ENCODE results near the gene LRRFIP1. TPM values are rescaled to one million over a fixed set of nuclear protein-coding genes. Genes with fewer than 3 reads are reported as not detected.

LRRFIP1 gene
- total and polyA plus RNA-seq, 2 of the 13 experiments (the other 11 are each of a cell fraction or from before 2014, with no cell fraction given): 15.9 to 40.5 TPM

- Histone ChIP-seq H3K27me3 (ENCODE audit: control insufficient read depth in 1 of 2, insufficient read depth in 2 of 2, low read length in 2 of 2) (no peaks in the 10 kb centered on the region), H3K79me2 (ENCODE audit: insufficient read depth, low read length) (no peaks in the 10 kb centered on the region), H3K9ac (ENCODE audit: insufficient read depth, low read depth, low read length) (no peak overlapping the region), H2AFZ (ENCODE audit: low read length) (no peak overlapping the region), H3K27ac (ENCODE audit: extremely low read length, insufficient read depth, low read length) (no peak overlapping the region), H3K36me3 (replicated peaks in 1 of 2; ENCODE audit: control insufficient read depth in 1 of 2, insufficient read depth in 2 of 2, low read length in 2 of 2) (no peaks in the 10 kb centered on the region), H4K20me1 (ENCODE audit: insufficient read depth, low read length) (no peaks in the 10 kb centered on the region), H3K4me3 (replicated peaks in 1 of 3; ENCODE audit: insufficient read depth in 1 of 3, low read depth in 2 of 3, low read length in 3 of 3) (no peak overlapping the region), H3K4me2 (ENCODE audit: low read depth, low read length) (no peak overlapping the region), H3K4me1 (ENCODE audit: insufficient read depth, low read length) (peaks cover 66% of the 10 kb centered on the region), H3K9me3 (ENCODE audit: low read length) (no peaks in the 10 kb centered on the region)
- intact Hi-C loops (cut with micrococcal nuclease; ENCODE audit: unreplicated experiment) (loop anchor here (2.0 kb wide), 1 partner anchor 67 kb away; no protein-coding TSS in a partner anchor), in situ Hi-C loops (cut with HindIII; ENCODE audit: extremely low pct_ligation_motif_present, low pct_unique_long_range_greater_than_20kb) (loop anchor here (5.0 kb wide), 2 partner anchors 71 to 89 kb away; no protein-coding TSS in a partner anchor)
- DNase-seq (ENCODE audit: low spot score) (no peak), FAIRE-seq (no peak), ATAC-seq (no peak)
- ChIA-PET CTCF (ENCODE audit: low intra/inter-chr PET ratio, low total read pairs) (interaction anchor here (4.0 to 5.5 kb wide), 2 partner anchors 14 to 73 kb away, joined by 21 to 107 read pairs; no protein-coding TSS in a partner anchor), POLR2A (no interaction called here)
- TF ChIP-seq MNT (IDR thresholded peaks at IDR 0.05) (peak; percentile 76), FOXO1 (CRISPR knock-in tag; IDR thresholded peaks at IDR 0.05) (no peak)
- 74% methylated on average over 7 of the region's 7 CpGs for WGBS (ENCODE audit: low lambda C conversion rate)
- no TSS peak for BruUV-seq (replicated peaks)
Measured at GRCh38 chr2:237671466-237672138, 44.2 kb downstream of the LRRFIP1 start.

- Histone ChIP-seq H3K36me3 (replicated peaks in 1 of 2; ENCODE audit: control insufficient read depth in 1 of 2, insufficient read depth in 2 of 2, low read length in 2 of 2) (no peaks in the 10 kb centered on the region), H3K27ac (ENCODE audit: extremely low read length, insufficient read depth, low read length) (no peak overlapping the region), H3K9ac (ENCODE audit: insufficient read depth, low read depth, low read length) (no peak overlapping the region), H3K9me3 (ENCODE audit: low read length) (no peaks in the 10 kb centered on the region), H3K4me3 (replicated peaks in 1 of 3; ENCODE audit: insufficient read depth in 1 of 3, low read depth in 2 of 3, low read length in 3 of 3) (no peak overlapping the region), H4K20me1 (ENCODE audit: insufficient read depth, low read length) (no peaks in the 10 kb centered on the region), H3K4me1 (ENCODE audit: insufficient read depth, low read length) (peaks cover 74% of the 10 kb centered on the region), H2AFZ (ENCODE audit: low read length) (no peak overlapping the region), H3K27me3 (ENCODE audit: control insufficient read depth in 1 of 2, insufficient read depth in 2 of 2, low read length in 2 of 2) (no peaks in the 10 kb centered on the region), H3K4me2 (ENCODE audit: low read depth, low read length) (no peak overlapping the region), H3K79me2 (ENCODE audit: insufficient read depth, low read length) (no peaks in the 10 kb centered on the region)
- 67% methylated on average over 8 of the region's 8 CpGs for WGBS (ENCODE audit: low lambda C conversion rate)
- intact Hi-C loops (cut with micrococcal nuclease; ENCODE audit: unreplicated experiment): loop anchor here (1.0 to 2.0 kb wide), 2 partner anchors 68 to 73 kb away; no protein-coding TSS in a partner anchor
- POLR2A ChIA-PET: interaction anchor here (0.9 kb wide), 1 partner anchor 13 kb away, joined by 3 read pairs; no protein-coding TSS in a partner anchor
- in situ Hi-C loops (cut with HindIII; ENCODE audit: extremely low pct_ligation_motif_present, low pct_unique_long_range_greater_than_20kb): loop anchor here (5.0 kb wide), 2 partner anchors 70 to 90 kb away; no protein-coding TSS in a partner anchor
- BruUV-seq (replicated peaks): no TSS peak
- DNase-seq (ENCODE audit: low spot score) (no peak), FAIRE-seq (no peak), ATAC-seq (no peak)
- CTCF ChIA-PET (ENCODE audit: low intra/inter-chr PET ratio, low total read pairs): interaction anchor here (1.0 to 5.5 kb wide), 4 partner anchors 13 to 102 kb away, joined by 4 to 107 read pairs (median 14); no protein-coding TSS in a partner anchor
- TF ChIP-seq HNF1B (CRISPR knock-in tag; IDR thresholded peaks at IDR 0.05) (no peak), CEBPG (CRISPR knock-in tag; IDR thresholded peaks at IDR 0.05) (no peak), THRA (CRISPR knock-in tag; IDR thresholded peaks at IDR 0.05; ENCODE audit: borderline replicate concordance) (no peak), USF2 (IDR thresholded peaks at IDR 0.05; ENCODE audit: low read depth, low read length) (no peak), USF2 (CRISPR knock-in tag; IDR thresholded peaks at IDR 0.05; ENCODE audit: borderline replicate concordance) (no peak), CC2D1A (CRISPR knock-in tag; IDR thresholded peaks at IDR 0.05) (peak; percentile 45; the same call in 1 of the 2 replicates), SSRP1 (CRISPR knock-in tag; IDR thresholded peaks at IDR 0.05) (0 out of 2 replicates have a peak, but pooled peaks have one; percentile 39)
Measured at GRCh38 chr2:237672731-237673129, 45.3 kb downstream of the LRRFIP1 start.

All from HepG2 (cell line).